DND-41 (cell line): Measurements from ENCODE around the gene ZDHHC15.

Source experiments
- EZH2 ChIP-seq: IDR thresholded peaks from 3 replicates; pipeline ENCODE4 v1.6.1; 2012; ENCODE audit warnings: borderline replicate concordance, low read depth, mild to moderate bottlenecking, moderate library complexity, low read length, inconsistent platforms; ENCODE audit not compliant: severe bottlenecking
- TF ChIP-seq, protein P1 (sequence below): IDR thresholded peaks from 2 replicates; pipeline ENCODE4 v1.5.1; 2012; ENCODE audit warnings: borderline replicate concordance, low read length, moderate library complexity, mild to moderate bottlenecking; ENCODE audit not compliant: poor library complexity, severe bottlenecking; ENCODE audit errors: extremely low read depth

DNA sequence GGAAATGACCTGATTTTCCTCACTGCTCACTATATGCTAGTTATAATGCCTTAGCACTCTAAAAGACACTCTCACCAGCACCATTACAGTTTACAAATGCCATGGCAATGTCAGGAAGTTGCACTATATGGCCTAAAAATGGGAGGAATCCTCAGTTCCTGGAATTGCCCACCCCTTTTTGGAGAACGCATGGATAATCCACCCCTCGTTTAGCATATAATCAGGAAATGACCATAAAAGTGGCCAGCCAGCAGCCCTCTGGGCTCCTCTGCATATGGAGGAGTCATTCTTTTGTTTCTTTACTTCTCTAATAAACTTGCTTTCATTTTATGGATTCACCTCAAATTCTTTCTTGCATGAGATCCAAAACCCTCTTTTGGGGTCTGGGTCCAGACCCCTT, 156.0 kb downstream of the ZDHHC15 start:
- TF ChIP-seq, protein P1, sequence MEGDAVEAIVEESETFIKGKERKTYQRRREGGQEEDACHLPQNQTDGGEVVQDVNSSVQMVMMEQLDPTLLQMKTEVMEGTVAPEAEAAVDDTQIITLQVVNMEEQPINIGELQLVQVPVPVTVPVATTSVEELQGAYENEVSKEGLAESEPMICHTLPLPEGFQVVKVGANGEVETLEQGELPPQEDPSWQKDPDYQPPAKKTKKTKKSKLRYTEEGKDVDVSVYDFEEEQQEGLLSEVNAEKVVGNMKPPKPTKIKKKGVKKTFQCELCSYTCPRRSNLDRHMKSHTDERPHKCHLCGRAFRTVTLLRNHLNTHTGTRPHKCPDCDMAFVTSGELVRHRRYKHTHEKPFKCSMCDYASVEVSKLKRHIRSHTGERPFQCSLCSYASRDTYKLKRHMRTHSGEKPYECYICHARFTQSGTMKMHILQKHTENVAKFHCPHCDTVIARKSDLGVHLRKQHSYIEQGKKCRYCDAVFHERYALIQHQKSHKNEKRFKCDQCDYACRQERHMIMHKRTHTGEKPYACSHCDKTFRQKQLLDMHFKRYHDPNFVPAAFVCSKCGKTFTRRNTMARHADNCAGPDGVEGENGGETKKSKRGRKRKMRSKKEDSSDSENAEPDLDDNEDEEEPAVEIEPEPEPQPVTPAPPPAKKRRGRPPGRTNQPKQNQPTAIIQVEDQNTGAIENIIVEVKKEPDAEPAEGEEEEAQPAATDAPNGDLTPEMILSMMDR = no peak
- no peak for TF ChIP-seq EZH2
